ENCODE data around the gene EMC7. TPM values are rescaled to one million over a fixed set of nuclear protein-coding genes. Genes with fewer than 3 reads are reported as not detected.
A peak's percentile ranks its signal among the peaks of the same experiment; 100 is the strongest.

The EMC7 gene
- total and polyA plus RNA-seq, 9 donors, result 27.4 to 118 (median 41.5) TPM

- WGBS, 3 donors, result 53 to 61% (median 59%) methylated on average over 5 of the region's 5 CpGs
Observed at GRCh38 chr15:34109797-34110663, 8.4 kb upstream of the EMC7 start.

GRCh38 chr15:34107315-34107714 is 5.7 kb upstream of the EMC7 start:
- intact Hi-C loops (cut with DNase I), result loop anchor here in 1 of 4 donors (5.0 kb wide), 1 partner anchor 265 kb away; no protein-coding TSS in a partner anchor
- no peak for DNase-seq
- H3K36me3 ChIP-seq, result no peaks in the 10 kb centered on the region
- no peak overlapping the region for H3K27ac ChIP-seq
- H3K27me3 ChIP-seq, result no peaks in the 10 kb centered on the region
- peaks cover 2% of the 10 kb centered on the region for H3K4me1 ChIP-seq (ENCODE audit: insufficient read depth)
- H3K9me3 ChIP-seq, result no peaks in the 10 kb centered on the region
- no peak overlapping the region for H3K4me3 ChIP-seq
- WGBS, 3 donors, result 81 to 86% (median 85%) methylated on average over 2 of the region's 2 CpGs
- no peak for TF ChIP-seq CTCF (IDR thresholded peaks at IDR 0.05)
- TF ChIP-seq POLR2A (IDR thresholded peaks at IDR 0.05), result no peak
- no peak for TF ChIP-seq EP300 (IDR thresholded peaks at IDR 0.05)

More at GRCh38 chr15:34109797-34110663, 8.4 kb upstream of the EMC7 start:
- no peaks in the 10 kb centered on the region for H3K27me3 ChIP-seq
- H3K36me3 ChIP-seq, result no peaks in the 10 kb centered on the region
- H3K27ac ChIP-seq, result no peak overlapping the region
- TF ChIP-seq CTCF (IDR thresholded peaks at IDR 0.05), result no peak
- no peak for DNase-seq
- intact Hi-C loops (cut with DNase I), result loop anchor here in 1 of 4 donors (5.0 kb wide), 1 partner anchor 262 kb away; no protein-coding TSS in a partner anchor
- H3K4me1 ChIP-seq (ENCODE audit: insufficient read depth), result no peaks in the 10 kb centered on the region
- H3K9me3 ChIP-seq, result no peaks in the 10 kb centered on the region
- H3K4me3 ChIP-seq, result no peak overlapping the region

GRCh38 chr15:34106423-34106822 is 4.8 kb upstream of the EMC7 start:
- no peak for DNase-seq
- intact Hi-C loops (cut with DNase I), result loop anchor here in 1 of 4 donors (5.0 kb wide), 1 partner anchor 266 kb away; no protein-coding TSS in a partner anchor
- no peak overlapping the region for H3K27ac ChIP-seq
- TF ChIP-seq EP300 (IDR thresholded peaks at IDR 0.05) (no peak), CTCF (IDR thresholded peaks at IDR 0.05) (no peak), POLR2A (IDR thresholded peaks at IDR 0.05) (no peak)
- H3K9me3 ChIP-seq, result no peaks in the 10 kb centered on the region
- H3K36me3 ChIP-seq, result no peaks in the 10 kb centered on the region
- no peak overlapping the region for H3K4me3 ChIP-seq
- WGBS, 3 donors, result 85 to 94% (median 89%) methylated on average over 1 of the region's 1 CpG
- H3K4me1 ChIP-seq (ENCODE audit: insufficient read depth), result peaks cover 2% of the 10 kb centered on the region
- no peaks in the 10 kb centered on the region for H3K27me3 ChIP-seq

- Histone ChIP-seq H3K36me3 (no peaks in the 10 kb centered on the region), H3K4me1 (ENCODE audit: insufficient read depth) (peaks cover 2% of the 10 kb centered on the region), H3K27me3 (no peaks in the 10 kb centered on the region), H3K9me3 (no peaks in the 10 kb centered on the region), H3K27ac (peak overlapping the region in 1 of 2 donors; percentile 70), H3K4me3 (peak overlapping the region; percentile 87)
- intact Hi-C loops (cut with DNase I), result loop anchor here in 2 of 4 donors (2.0 to 5.0 kb wide), 2 partner anchors 122 to 125 kb away; partner anchors contain the start of gene EMC4 (in 2 of the 2)
- no peak for DNase-seq
- WGBS, 3 donors, result 18 to 24% (median 21%) methylated on average over 29 of the region's 29 CpGs
- TF ChIP-seq CTCF (IDR thresholded peaks at IDR 0.05) (no peak), EP300 (IDR thresholded peaks at IDR 0.05) (no peak), POLR2A (IDR thresholded peaks at IDR 0.05) (no peak)
Observed at GRCh38 chr15:34102175-34102925, 688 bp upstream of the EMC7 start.
